Measurements from ENCODE around the gene KRT36. TPM values are rescaled to one million over a fixed set of nuclear protein-coding genes. Genes with fewer than 3 reads are reported as not detected.

Gene KRT36
- total RNA-seq, 1 donor from 2014 or later: not detected

- H3K9me3 Mint-ChIP-seq: no peaks in the 10 kb centered on the region
- POLR2A ChIA-PET: no interaction called here
- H3K4me1 Mint-ChIP-seq: no peaks in the 10 kb centered on the region
- no peak overlapping the region for H3K27ac Mint-ChIP-seq
- ATAC-seq (ENCODE audit: low read depth) (no peak), DNase-seq (no peak)
- no peak overlapping the region for H3K4me3 Mint-ChIP-seq
- peaks cover 14% of the 10 kb centered on the region for H3K27me3 Mint-ChIP-seq
- CTCF ChIA-PET: no interaction called here
- H3K36me3 Mint-ChIP-seq (ENCODE audit: low read depth): no peaks in the 10 kb centered on the region
- no peak for TF ChIP-seq CTCF (IDR thresholded peaks at IDR 0.05)
- intact Hi-C loops (cut with micrococcal nuclease): no loop called here
Measured at GRCh38 chr17:41491476-41491875, 1.8 kb upstream of the KRT36 start.

DNA sequence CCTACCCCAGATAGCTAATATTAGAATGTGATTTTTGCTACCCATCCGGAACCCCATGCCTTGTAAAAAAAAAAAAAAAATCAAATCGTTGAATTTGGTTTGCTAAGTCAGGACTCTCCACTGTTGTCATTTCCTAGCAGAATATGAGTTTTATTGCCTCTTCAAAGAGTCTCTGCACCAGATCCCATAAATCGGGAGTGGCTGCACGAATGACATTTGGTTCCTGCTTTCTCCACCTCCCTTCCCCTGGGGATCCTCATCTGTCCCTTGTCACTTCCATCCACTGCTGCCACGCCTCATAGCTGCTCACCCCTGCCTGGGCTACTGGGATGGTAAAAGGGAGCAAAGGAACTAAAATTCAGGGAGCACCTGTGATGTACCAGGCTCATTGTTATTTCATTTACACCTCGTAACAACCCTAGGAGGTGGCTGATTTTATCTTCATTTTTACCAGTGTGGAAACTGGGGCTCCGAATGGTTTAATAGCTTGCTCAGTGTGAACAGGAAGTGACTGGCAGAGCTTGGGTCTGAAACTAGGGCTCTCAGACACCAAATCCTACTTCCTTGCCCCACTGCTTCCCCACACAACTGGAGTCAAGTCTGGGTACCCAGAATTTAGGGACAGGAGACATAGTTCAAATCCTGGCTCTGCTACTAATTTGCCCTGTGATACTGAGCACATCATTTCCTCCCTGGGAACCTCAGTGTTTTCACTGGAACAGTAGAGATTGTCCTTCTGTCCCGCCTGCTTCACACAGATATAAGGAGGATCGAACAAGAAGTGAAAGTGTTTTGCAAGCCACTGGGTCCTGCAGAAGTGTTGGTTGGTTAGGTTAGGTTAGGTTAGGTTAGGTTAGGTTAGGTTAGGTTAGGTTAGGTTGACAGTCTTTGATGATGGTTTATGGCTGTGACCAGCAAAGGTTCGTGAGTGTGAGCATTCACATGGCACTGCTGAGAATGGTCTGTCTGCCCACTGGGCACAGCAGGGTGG lies 585 bp upstream of the KRT36 start:
- Mint-ChIP-seq H3K9me3 (no peaks in the 10 kb centered on the region), H3K27me3 (peaks cover 19% of the 10 kb centered on the region), H3K4me3 (no peak overlapping the region), H3K4me1 (no peaks in the 10 kb centered on the region), H3K27ac (no peak overlapping the region), H3K36me3 (ENCODE audit: low read depth) (no peaks in the 10 kb centered on the region)
- DNase-seq: no peak
- no peak for TF ChIP-seq CTCF (IDR thresholded peaks at IDR 0.05)
- no peak for ATAC-seq (ENCODE audit: low read depth)
- ChIA-PET POLR2A (no interaction called here), CTCF (interaction anchor here (0.6 kb wide), 1 partner anchor 90 kb away, joined by 3 read pairs; no protein-coding TSS in a partner anchor)
- intact Hi-C loops (cut with micrococcal nuclease): no loop called here

DNA sequence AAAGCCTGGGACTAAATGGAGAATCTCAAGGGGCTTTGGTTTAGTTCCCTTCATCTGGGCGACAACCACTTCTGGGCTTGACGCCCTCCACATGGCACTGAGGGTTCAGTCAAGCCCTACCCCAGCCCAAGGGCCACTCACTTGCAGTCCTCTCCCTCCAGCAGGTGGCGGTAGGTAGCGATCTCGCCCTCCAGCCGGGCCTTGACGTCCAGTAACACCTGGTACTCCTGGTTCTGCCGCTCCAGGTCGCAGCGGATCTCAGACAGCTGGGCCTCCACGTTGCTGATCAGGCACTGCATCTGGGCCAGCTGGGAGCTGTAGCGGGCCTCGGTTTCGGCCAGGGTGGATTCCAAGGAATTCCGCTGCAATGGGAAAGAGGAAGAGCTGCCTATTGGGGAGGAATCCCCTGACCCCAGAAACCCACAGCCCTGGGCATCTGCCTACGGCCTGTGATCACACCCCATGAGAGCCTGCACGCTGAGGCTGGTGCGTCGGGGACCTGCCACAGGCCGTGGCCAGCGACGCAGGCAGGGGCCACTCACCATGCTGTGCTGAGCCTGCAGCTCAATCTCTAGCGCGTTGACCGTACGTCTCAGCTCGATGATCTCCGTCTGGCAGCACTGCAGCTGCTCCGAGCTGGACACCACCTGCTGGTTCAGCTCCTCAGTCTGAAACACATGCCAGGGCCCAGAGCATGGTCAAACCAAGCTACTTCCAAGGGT lies 2.7 kb downstream of the KRT36 start:
- intact Hi-C loops (cut with micrococcal nuclease): loop anchor here (2.0 kb wide), 1 partner anchor 176 kb away; no protein-coding TSS in a partner anchor
- H3K27me3 Mint-ChIP-seq: peaks cover 14% of the 10 kb centered on the region
- H3K36me3 Mint-ChIP-seq (ENCODE audit: low read depth): no peaks in the 10 kb centered on the region
- TF ChIP-seq CTCF (IDR thresholded peaks at IDR 0.05): no peak
- ATAC-seq (ENCODE audit: low read depth) (no peak), DNase-seq (no peak)
- H3K27ac Mint-ChIP-seq: no peak overlapping the region
- H3K4me3 Mint-ChIP-seq: no peak overlapping the region
- H3K9me3 Mint-ChIP-seq: no peaks in the 10 kb centered on the region
- H3K4me1 Mint-ChIP-seq: no peaks in the 10 kb centered on the region
- ChIA-PET CTCF (interaction anchor here (1.3 kb wide), 1 partner anchor 176 kb away, joined by 3 read pairs; no protein-coding TSS in a partner anchor), POLR2A (no interaction called here)

- Mint-ChIP-seq H3K4me3 (no peak overlapping the region), H3K9me3 (no peaks in the 10 kb centered on the region), H3K27me3 (peaks cover 14% of the 10 kb centered on the region), H3K27ac (no peak overlapping the region), H3K4me1 (no peaks in the 10 kb centered on the region), H3K36me3 (ENCODE audit: low read depth) (no peaks in the 10 kb centered on the region)
- ATAC-seq (ENCODE audit: low read depth): no peak
- DNase-seq: no peak
- intact Hi-C loops (cut with micrococcal nuclease): loop anchor here (2.0 kb wide), 1 partner anchor 176 kb away; no protein-coding TSS in a partner anchor
- ChIA-PET CTCF (interaction anchor here (1.3 kb wide), 1 partner anchor 176 kb away, joined by 3 read pairs; no protein-coding TSS in a partner anchor), POLR2A (no interaction called here)
- TF ChIP-seq CTCF (IDR thresholded peaks at IDR 0.05): no peak
Measured at GRCh38 chr17:41486316-41486715, 3.4 kb downstream of the KRT36 start.
